SW 1271 (cell line): ENCODE data around the gene MEAK7.

Experiments
- DNase-seq, 2 experiments: peaks; one replicate each; lab custom pipeline; 2025; lab: John Stamatoyannopoulos, UW

The MEAK7 gene

GRCh38 chr16:84465154-84465553, 39.3 kb downstream of the MEAK7 start:
- no peak for DNase-seq

DNA sequence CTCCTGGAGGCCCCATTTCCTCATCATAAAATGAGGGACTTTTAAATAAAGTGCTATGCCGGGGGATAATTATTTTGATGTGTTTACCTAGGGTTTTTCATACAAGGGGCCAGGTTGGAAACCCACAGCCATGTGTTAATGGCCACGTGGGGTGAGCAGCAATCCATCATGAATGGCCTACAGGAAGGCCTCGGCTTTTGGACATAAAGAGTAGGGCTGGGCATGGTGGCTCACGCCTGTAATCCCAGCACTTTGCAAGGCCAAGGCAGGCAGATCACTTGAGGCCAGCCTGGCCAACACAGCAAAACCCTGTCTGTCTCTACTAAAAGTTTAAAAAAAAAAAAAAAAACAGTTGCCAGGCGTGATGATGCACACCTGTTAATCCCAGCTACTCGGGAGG, 40.3 kb downstream of the MEAK7 start:
- DNase-seq: no peak

GRCh38 chr16:84463221-84463620, 41.2 kb downstream of the MEAK7 start:
- DNase-seq: no peak

DNA sequence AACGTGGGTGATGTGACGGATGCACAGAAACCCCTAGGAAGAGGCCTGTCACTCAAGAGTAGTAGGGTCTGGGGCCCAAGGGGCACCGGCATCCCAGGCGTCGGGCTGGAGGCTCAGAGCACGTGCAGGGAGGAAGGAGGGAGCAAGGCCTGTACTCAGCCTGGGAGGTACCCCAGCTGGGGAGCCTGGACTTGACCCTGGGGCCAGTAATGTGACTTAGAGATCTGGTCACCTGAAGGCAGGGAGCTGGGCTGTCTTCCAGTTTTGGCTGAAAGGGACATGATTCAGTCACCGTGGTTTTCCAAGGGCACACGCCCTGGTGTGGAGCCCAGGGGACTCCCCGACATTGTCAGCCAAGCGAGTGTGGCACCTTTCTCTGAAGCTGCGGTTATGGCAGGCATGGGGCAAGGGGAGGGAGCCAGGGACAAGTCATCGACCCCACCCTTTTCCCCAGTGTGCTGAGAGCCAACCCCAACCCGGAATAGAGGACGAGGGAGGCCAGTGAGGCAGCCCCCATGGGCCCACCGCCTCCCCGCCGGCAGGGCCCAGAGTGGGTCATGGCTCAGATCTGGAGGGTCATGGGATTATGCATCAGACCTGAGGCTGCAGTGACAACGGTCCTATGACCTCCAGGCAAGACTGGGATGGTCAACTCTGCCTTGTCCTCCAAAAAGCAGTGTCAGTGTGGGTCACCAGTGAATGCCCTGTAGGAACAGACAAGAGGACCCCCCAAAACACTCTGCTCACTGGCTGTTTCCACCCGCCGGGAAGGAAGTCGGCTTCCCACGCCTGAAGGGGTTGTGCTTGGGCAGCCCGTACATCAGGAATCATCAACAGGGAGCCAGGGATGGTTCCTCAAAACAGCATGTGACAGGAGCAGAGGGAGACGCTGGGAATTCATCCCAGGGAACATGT, 41.9 kb downstream of the MEAK7 start:
- DNase-seq: no peak

- DNase-seq: no peak
Observed at GRCh38 chr16:84461413-84462295, 42.8 kb downstream of the MEAK7 start.

GRCh38 chr16:84461029-84461412, 43.4 kb downstream of the MEAK7 start:
- DNase-seq: no peak

GRCh38 chr16:84460406-84461028, 43.9 kb downstream of the MEAK7 start:
- no peak for DNase-seq

- DNase-seq: no peak
Observed at GRCh38 chr16:84459941-84460405, 44.5 kb downstream of the MEAK7 start.

DNA sequence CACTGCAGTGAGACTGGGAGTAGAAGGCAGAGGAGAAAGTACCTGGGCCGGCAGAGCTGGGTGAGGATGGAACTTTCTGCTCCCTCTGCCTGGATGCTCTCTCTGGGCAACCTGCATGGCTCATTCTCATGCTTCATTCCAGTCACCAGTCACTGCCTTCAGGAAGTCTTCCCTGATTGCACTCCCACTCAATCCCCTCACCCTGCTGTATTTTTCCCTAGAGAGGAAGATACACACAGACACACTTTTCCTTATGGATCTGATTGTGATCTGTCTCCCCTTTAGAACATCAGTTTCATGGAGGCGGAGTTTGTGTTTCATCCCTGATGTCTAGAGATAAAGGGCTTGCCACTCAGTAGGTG, 44.9 kb downstream of the MEAK7 start:
- no peak for DNase-seq

DNA sequence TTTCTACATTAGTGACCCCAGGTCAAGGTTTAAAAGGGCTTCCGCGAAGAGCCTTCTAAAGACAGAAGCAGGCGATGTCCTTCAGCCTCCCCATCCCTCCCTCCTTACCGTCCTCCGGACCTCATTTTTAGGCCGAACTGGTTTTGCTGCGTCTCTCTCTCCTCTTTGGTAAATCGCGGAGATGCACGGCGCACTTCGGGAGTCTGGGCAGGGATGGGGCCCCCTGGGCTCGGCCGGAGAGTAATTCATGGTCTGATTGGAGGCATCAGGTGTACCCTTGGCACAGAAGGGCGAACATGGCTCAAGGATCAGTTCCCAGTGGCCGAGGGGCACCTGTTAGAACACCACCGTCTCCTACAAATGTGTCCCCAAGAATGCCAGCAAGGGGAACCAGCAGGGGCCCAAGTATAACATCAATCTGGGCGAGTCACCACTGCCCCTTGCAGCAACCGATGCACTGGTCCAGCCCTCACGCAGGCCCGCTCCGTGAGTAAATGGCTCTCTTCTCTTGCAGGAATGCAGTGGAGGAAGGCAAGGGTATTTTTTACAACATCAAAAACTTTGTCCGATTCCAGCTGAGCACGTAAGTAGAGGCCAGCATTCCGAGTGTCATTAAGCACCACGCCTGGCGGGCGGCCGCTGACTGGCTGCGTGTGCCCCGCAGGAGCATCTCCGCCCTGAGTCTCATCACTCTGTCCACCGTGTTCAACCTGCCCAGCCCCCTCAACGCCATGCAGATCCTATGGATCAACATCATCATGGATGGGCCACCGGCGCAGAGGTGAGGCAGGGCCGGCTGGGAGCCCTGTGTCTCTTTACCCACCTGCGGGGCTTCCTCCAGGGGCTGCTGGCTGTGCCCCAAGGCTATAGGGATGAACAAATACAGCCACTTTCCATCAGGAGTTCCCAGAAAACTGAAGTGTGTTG, 45.6 kb downstream of the MEAK7 start:
- DNase-seq: no peak

DNA sequence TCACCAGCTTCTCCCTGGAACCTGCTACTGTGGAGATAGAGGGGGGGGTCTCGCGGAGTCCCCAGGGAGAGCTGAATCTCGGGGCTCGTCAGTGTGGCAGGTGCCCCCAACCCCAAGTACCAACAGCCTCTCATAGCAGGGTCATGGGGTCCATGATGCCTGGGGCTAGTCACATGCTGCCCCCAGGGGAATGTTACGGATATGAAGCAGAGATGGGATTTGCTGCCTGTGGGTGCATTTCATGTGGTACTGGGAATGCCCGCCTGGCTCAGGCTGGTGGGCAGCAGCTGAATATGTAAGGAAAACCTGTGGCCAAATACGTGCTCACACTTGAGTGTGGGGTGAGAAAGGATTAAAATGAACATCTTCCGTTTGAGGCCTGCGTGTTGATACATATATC, 49.4 kb downstream of the MEAK7 start:
- DNase-seq: no peak
